Left lung (tissue), 10 donors: ENCODE data around the gene RNASEH2A. TPM values are rescaled to one million over a fixed set of nuclear protein-coding genes. Genes with fewer than 3 reads are reported as not detected.

Source experiments
- ATAC-seq: fragments of 200-7000 bp; cut with Tn5 transposase; one replicate; pipeline ENCODE4 v1.9.1; 2020; ENCODE audit warnings: moderate library complexity
- DNase-seq, 4 donors: peaks; one replicate each; pipeline ENCODE4 v3.0.0-alpha.2; 2013 to 2020
- H3K27ac ChIP-seq, 2 donors: fragments of 200-600 bp; sonication (generic) in 1 of 2; one replicate each; pipeline versions ENCODE4 v1.5.0 to v1.8.0; 2020 to 2021
- H3K27me3 ChIP-seq, 2 donors: fragments of 200-600 bp; sonication (generic) in 1 of 2; one replicate each; pipeline versions ENCODE4 v1.5.0 to v1.8.0; 2020 to 2021
- H3K36me3 ChIP-seq, 2 donors: fragments of 200-600 bp; sonication (generic) in 1 of 2; one replicate each; pipeline versions ENCODE4 v1.5.0 to v1.8.0; 2020 to 2021
- H3K4me1 ChIP-seq, 2 donors: fragments of 200-600 bp; one replicate each; pipeline ENCODE4 v1.8.0; 2021
- H3K4me3 ChIP-seq, 2 donors: fragments of 200-600 bp; sonication (generic) in 1 of 2; one replicate each; pipeline versions ENCODE4 v1.5.0 to v1.8.0; 2020 to 2021; ENCODE audit warnings: mild to moderate bottlenecking in 1 of 2
- H3K9me3 ChIP-seq, 2 donors: fragments of 200-600 bp; sonication (generic) in 1 of 2; one replicate each; pipeline versions ENCODE4 v1.5.0 to v1.8.0; 2020 to 2021
- intact Hi-C, 2 donors: fragments of 100-400 bp; cut with DNase I; formaldehyde crosslinking; loops; one replicate each; pipeline versions ENCODE4 v1.11.2 to v1.14.2; 2022
- polyA plus RNA-seq, 6 donors: library from polyadenylated mRNA; unstranded; fragments of 120-200 nt; gene quantifications; one replicate each; pipeline ENCODE4 v1.2.1, GENCODE V29; 2013; ENCODE audit not compliant: insufficient read length in 6 of 6
- total RNA-seq, 2 donors: library from RNA; stranded (reverse); fragmentation: NEBNext Ultra II Directional; extraction: Animal tissue kit (Norgen Biotek cat#: 25700); gene quantifications; one replicate each; pipeline ENCODE4 v1.2.1, GENCODE V29; 2021
- TF ChIP-seq, protein P1 (sequence below), 2 donors: fragments of 200-600 bp; sonication (generic) in 1 of 2; IDR thresholded peaks; one replicate each; pipeline versions ENCODE4 v1.5.0 to v1.8.0; 2021; ENCODE audit warnings: antibody characterized with exemption in 2 of 2
- donor health status: DM: no; HTN: yes; CAD: no.
- donor health status: DM: no; HTN: no; CAD: no.

RNASEH2A gene
- total and polyA plus RNA-seq, 8 donors = 10.9 to 47.4 (median 31.3) TPM

DNA sequence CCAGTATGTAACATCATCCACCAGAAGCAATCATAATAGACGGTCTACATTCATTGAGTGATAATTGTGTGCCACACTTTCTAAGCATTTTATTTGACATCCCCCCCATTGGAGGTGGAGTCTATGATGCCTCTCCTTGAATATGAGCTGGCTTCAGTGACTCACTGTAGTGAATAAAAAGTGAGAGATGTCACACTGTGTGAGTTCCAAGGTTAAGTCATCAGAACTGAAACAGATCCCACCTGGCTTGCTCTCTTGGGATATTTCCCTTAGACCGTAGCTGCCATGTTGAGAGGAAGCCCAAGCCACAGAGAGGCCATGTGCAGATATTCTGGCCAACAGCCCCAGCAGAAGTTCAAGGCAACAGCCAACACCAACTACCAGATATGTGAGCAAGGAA, 15.4 kb downstream of the RNASEH2A start:
- no peaks in the 10 kb centered on the region for H3K36me3 ChIP-seq
- peaks cover 0 to 4% of the 10 kb centered on the region in 2 donors for H3K4me1 ChIP-seq
- H3K4me3 ChIP-seq = no peak overlapping the region
- peaks cover 0 to 3% of the 10 kb centered on the region in 2 donors for H3K9me3 ChIP-seq
- no peak for ATAC-seq
- no peak for DNase-seq
- intact Hi-C loops = no loop called here
- H3K27ac ChIP-seq = no peak overlapping the region
- TF ChIP-seq, protein P1, sequence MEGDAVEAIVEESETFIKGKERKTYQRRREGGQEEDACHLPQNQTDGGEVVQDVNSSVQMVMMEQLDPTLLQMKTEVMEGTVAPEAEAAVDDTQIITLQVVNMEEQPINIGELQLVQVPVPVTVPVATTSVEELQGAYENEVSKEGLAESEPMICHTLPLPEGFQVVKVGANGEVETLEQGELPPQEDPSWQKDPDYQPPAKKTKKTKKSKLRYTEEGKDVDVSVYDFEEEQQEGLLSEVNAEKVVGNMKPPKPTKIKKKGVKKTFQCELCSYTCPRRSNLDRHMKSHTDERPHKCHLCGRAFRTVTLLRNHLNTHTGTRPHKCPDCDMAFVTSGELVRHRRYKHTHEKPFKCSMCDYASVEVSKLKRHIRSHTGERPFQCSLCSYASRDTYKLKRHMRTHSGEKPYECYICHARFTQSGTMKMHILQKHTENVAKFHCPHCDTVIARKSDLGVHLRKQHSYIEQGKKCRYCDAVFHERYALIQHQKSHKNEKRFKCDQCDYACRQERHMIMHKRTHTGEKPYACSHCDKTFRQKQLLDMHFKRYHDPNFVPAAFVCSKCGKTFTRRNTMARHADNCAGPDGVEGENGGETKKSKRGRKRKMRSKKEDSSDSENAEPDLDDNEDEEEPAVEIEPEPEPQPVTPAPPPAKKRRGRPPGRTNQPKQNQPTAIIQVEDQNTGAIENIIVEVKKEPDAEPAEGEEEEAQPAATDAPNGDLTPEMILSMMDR (IDR thresholded peaks at IDR 0.05) = no peak
- peaks cover 0 to 40% of the 10 kb centered on the region in 2 donors for H3K27me3 ChIP-seq

DNA sequence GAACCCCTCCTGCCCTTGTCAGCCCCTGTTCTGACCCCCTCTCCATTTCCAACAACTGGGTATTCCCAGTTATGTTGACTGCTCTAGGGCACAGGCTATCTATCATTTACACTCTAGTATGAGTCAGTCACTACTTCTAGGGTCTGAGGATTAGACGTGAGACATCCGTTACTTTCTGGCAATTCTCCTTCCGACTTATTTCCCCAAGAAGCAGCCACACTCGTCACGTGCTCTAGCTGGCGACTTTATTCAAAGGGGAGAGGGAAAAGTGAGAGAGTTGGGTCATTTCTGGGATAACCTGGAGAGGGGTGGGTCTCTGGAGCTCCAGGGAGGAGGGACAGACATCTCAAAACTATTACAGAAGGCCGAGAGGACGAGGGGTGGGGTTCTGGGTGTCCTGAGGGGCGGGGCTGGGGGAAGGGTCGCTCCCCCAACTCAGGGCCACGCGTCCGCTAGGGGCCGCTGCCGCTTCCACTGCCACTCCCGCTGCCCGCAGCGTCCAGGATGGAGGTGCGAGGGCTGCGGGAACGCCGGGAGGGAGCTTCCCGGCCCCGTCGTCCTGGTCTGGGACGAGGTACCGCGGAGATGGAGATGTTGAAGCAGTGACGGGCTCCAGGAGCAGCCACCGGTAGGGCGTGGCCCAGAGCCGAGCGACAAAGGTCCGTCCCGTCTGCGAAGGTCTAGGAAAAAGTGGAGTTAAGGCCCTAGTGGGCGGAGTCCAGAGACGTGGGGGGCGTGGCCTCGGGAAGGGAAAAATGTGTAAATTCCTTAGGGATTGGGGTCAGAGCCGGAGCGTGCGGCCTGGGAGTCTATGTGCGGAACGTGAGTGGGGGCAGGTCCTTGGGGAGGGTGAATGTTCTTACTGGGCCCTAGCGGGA, 19.1 kb downstream of the RNASEH2A start:
- DNase-seq (no peak), ATAC-seq (peak; percentile 47)
- Histone ChIP-seq H3K27ac (no peak overlapping the region), H3K36me3 (no peaks in the 10 kb centered on the region), H3K27me3 (peaks cover 5 to 77% of the 10 kb centered on the region in 2 donors), H3K4me3 (no peak overlapping the region), H3K4me1 (peaks cover 0 to 9% of the 10 kb centered on the region in 2 donors), H3K9me3 (peaks cover 0 to 3% of the 10 kb centered on the region in 2 donors)
- TF ChIP-seq, protein P1 (IDR thresholded peaks at IDR 0.05) = peak in 1 of 2 donors; percentile 28
- intact Hi-C loops = no loop called here

DNA sequence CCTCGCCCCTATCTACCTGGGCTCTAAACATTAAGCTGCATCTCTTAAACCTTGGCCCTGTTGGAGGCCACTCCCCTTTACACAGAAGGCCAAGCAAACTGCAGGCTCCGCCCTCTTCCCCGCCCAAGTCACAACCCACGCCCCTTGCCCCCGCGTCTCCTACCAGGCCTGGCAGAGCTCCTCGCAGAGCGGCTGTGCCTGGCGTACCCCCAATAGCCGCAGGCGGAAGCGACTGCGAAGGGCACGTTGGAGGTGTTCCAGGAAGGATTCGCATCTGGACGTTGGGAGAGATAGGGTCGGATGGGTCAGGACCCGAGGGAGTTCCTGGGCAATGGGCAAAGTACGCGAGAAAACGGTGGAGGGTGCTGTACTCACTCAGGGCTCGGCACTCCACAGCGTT, 22.1 kb downstream of the RNASEH2A start:
- peaks cover 0 to 21% of the 10 kb centered on the region in 2 donors for H3K4me1 ChIP-seq
- TF ChIP-seq, protein P1 (IDR thresholded peaks at IDR 0.05) = no peak
- H3K27me3 ChIP-seq = peaks cover 25 to 100% of the 10 kb centered on the region in 2 donors
- H3K36me3 ChIP-seq = no peaks in the 10 kb centered on the region
- intact Hi-C loops = no loop called here
- no peaks in the 10 kb centered on the region for H3K9me3 ChIP-seq
- DNase-seq = no peak
- H3K27ac ChIP-seq = no peak overlapping the region
- ATAC-seq = no peak
- no peak overlapping the region for H3K4me3 ChIP-seq

DNA sequence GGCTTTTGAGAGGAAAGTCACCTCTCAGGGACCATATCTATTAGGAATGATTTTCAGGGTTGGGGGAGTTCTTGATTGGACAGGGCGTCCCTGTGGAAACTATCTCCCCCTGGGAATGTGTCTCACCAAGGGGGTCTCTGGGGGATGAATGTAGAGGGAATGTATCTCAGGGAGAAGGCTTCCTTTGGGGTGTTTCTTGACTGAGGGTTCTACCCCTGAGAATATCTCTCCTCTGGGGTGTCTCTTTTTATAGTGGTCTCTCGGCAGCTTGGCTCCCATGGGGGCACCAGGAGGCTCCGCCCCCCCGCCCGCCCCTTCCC, 27.0 kb downstream of the RNASEH2A start:
- TF ChIP-seq, protein P1 (IDR thresholded peaks at IDR 0.05) = no peak
- H3K9me3 ChIP-seq = no peaks in the 10 kb centered on the region
- peak overlapping the region in 1 of 2 donors; percentile 37 for H3K4me3 ChIP-seq
- H3K36me3 ChIP-seq = no peaks in the 10 kb centered on the region
- intact Hi-C loops = no loop called here
- ATAC-seq (no peak), DNase-seq (no peak)
- H3K27ac ChIP-seq = no peak overlapping the region
- peaks cover 69 to 100% of the 10 kb centered on the region in 2 donors for H3K27me3 ChIP-seq
- H3K4me1 ChIP-seq = peaks cover 4 to 29% of the 10 kb centered on the region in 2 donors

DNA sequence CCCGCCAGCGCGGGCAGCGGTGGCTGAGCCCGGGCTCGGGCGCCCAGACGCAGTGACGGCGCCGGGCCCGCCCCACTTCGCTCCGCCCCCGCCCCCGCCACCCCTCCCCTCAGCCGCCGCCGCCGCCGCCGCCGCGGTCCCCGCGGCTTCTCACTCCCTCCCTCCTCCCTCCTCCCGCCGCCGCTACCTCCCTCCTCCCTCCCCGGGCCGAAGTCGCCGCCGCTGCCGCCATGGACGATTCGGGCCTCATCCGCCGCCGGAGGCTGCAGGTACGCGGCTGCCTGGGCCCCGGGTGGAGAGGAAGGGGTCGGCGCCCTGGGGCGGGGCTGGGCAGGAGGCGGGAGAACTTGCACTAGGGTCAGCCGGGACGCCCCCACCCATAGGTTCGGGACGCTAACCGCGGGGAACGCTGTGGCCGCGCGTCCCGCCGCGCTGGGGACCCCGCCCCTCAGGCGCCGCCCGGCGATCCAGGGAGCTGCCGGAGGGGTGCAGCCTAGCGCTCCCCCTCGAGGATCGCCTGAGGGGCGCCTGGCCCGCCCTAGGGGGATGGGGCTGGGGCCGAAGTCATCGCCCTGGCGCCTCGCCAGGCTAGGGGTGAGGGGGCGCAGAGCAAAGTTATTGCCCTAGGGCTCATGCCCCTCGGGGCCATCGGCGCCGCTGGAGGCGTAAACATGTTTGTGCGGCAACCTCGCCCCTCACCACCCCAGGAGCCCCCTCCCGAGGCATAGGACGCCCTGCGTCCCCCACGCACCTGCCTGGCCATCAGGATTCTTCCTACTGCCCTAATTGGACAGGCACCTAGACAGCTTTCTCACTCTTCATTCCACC, 27.6 kb downstream of the RNASEH2A start:
- Histone ChIP-seq H3K27ac (no peak overlapping the region), H3K27me3 (peaks cover 71 to 100% of the 10 kb centered on the region in 2 donors), H3K4me3 (peak overlapping the region; percentile 21 to 37), H3K9me3 (no peaks in the 10 kb centered on the region), H3K4me1 (peaks cover 4 to 32% of the 10 kb centered on the region in 2 donors), H3K36me3 (no peaks in the 10 kb centered on the region)
- TF ChIP-seq, protein P1 (IDR thresholded peaks at IDR 0.05) = no peak
- peak in 1 of 4 donors; percentile 81 for DNase-seq
- intact Hi-C loops = no loop called here
- ATAC-seq = peak; percentile 5
